Stimulated activated CD4-positive, alpha-beta T cell treated with anti-CD3 and anti-CD28 coated beads, Interleukin-4, amount 100 ng/mL, for 48 hours (primary cell): Measurements from ENCODE around the gene RPL37.
"Not testable (repeated sequence)": the region's sequence is repeated elsewhere in the genome, so short reads cannot be mapped to it uniquely, and the experiment has no call there.

Experiments used
- DNase-seq, 2 donors: peaks; one replicate each; pipeline ENCODE4 v3.0.0-alpha.2; 2020; ENCODE audit warnings: low read depth in 2 of 2

The RPL37 gene

GRCh38 chr5:40797273-40798011 is 37.6 kb downstream of the RPL37 start:
- DNase-seq = peak; percentile 59 to 71

DNA sequence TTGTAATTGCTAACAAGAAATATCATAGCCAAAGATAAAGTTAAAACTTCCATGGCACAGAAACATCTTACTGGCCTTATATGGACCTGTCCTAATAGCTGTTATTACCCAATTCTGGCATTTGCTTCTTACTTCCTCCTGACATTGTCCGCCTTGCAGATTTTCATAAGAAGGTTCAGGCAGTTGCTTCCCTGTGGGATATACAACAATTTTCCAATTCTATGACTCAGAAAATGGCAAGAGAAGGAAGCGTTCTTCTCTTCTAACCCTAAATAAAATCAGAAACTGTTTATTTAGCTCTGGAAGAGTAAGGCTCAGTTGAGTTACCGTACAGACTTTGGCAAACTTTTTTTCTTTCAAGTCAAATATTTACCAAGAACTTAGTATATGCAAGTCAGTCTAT is 38.5 kb downstream of the RPL37 start:
- no peak for DNase-seq

DNA sequence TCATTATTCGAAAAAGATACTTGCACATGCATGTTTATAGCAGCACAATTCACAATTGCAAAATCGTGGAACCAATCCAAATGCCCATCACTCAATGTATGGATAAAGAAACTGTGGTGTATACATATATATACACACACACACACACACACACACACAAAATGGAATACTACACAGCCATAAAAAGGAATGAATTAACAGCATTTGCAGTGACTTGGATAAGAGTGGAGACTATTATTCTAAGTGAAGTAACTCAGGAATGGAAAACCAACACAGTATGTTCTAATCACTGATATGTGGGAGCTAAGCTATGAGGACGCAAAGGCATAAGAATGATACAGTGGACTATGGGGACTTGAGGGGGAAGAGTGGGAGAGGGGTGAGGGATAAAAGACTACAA is 40.1 kb downstream of the RPL37 start:
- DNase-seq = not testable (repeated sequence)

DNA sequence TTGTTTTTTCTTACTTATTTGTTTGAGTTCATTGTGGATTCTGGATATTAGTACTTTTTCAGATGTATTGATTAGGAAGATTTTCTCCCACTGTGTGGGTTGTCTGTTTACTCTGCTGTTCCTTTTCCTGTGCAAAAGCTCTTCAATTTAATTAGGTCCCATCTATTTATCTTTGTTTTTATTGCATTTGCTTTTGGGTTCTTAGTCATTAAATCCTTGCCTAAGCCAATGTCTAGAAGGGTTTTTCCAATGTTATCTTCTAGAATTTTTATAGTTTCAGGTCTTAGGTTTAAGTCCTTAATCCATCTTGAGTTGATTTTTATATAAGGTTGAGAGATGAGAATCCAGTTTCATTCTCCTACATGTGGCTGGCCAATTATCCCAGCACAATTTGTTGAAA is 40.7 kb downstream of the RPL37 start:
- DNase-seq = not testable (repeated sequence)

- not testable (repeated sequence) for DNase-seq
These were observed 42.3 kb downstream of the RPL37 start for GRCh38 chr5:40792691-40793090.

- DNase-seq = no peak
These were observed 43.3 kb downstream of the RPL37 start for GRCh38 chr5:40791715-40792139.

DNA sequence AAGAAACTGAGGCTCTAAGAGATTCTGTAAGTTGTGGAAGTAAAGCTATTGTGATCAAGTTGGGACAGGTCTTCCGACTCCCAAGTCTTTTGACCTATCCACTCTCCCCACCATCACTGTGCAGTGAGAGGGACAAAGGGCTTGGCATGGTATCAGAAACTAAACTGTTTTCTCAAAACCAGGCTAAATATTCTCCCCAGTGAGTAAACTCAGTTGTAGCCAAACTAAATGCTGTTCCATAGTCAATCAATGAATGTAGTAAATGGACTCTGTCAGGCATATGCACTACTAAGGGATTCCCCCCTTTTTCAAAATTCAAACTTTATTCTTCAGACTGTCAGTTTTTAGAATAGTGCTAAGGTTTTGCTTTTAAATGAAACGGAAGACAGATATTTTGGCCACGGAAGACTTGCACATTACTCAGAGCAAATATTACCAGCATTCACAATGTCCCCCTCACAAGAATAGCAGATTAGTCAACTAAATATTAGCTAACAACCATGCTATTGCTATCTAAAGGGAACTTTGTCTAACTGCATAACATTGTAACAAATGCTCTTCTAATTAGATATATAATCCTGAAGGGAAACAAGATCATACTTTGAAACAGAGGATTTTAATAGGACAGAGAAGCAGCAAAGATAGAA is 44.0 kb downstream of the RPL37 start:
- no peak for DNase-seq

DNA sequence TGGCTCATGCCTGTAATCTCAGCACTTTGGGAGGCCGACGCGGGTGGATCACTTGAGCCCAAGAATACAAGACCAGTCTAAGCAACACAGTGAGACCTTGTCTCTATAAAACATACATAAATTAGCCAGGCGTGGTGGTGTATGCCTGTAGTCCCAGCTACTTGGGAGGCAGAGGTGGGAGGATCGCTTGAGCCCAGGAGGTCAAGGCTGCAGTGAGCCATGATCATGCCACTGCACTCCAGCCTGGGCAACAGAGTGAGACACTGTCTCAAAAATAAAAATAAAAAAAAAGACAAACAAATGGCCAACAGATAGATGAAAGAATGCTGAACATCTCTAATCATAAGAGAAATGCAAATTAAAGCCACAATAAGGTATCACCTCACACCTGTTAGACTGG is 46.1 kb downstream of the RPL37 start:
- DNase-seq = not testable (repeated sequence)

- DNase-seq = no peak
These were observed 47.0 kb downstream of the RPL37 start for GRCh38 chr5:40787986-40788385.

GRCh38 chr5:40786664-40787063 is 48.4 kb downstream of the RPL37 start:
- not testable (repeated sequence) for DNase-seq

DNA sequence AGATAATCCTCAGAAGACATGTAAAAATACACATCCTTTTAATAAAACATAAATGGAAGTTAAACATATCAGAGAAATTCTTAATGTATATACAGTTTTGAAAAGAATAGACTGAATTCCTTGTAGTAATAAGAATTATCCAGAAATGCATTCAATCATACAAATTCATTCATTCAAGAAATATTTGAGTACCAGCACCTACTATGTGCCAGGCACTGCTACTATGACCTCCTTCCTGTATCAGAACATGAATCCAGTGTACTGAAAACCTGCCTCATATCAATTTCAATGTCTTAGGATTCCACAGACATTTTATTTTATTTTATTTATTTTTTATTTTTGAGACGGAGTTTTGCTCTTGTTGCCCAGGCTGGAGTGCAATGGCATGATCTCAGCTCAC is 50.1 kb downstream of the RPL37 start:
- no peak for DNase-seq

DNA sequence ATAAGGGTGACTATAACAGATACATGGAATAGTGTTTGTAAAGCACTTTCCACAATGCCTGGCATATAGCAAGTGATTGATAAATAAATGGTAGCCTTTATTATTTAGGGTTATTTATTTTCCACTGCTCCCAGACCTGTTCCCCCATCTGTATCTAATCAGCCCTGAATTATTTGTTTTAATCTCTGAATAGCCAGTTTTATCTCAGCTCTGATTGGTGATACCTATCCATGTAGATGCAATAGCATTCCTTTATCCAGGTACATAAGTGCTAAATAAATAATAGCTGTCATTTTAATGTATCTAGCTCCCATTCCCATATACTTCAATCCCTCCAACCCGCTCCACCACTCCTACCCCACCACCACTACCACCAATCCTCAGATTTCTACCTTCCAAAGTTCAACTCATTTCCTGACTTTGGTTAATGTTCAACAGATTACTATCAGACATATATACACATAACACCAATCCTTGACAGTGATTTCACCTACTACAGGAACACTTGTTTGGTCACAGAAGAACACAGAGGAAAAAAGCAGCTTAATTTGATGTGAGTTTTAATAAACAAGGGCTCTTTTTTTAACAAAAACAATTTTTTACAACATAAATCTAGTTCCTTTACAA is 50.9 kb downstream of the RPL37 start:
- DNase-seq = no peak

- no peak for DNase-seq
These were observed 53.1 kb downstream of the RPL37 start for GRCh38 chr5:40781843-40782409.

GRCh38 chr5:40780858-40781257 is 54.2 kb downstream of the RPL37 start:
- DNase-seq = no peak

DNA sequence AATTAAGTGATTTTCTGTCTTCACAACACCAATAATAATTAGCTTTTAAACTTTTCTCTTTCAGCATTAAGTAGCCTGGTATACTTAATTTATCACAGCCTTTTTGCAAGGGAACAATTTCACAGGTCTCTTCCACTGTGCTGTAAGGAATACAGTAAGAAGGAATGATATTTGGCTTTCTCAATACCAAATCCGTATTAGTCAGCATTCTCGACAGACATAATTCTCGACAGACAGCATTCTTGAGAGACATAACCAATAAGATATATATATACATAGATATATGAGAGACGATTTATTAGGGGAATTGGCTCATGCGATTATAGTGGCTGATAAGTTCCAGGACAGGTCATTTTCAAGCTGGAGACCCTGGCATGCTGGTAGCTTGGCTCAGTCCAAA is 54.8 kb downstream of the RPL37 start:
- no peak for DNase-seq

DNA sequence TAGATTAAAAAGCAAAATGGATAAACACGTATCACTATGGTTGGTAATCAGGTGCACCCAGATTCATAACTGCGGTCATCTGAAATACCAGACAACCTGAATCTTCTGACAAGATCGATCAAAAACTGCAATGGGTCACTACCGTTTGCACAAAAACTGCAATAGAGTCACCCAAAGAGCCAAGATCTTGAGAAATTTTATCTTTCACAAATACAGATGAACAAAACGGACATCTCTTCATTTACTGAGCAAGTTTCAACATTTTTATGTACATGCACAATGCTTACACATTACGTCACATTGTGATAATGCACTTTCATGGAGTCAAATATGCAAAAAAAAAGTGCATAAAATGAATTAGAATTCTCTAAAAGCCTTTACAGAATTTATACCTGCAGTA is 55.5 kb downstream of the RPL37 start:
- DNase-seq = no peak

DNA sequence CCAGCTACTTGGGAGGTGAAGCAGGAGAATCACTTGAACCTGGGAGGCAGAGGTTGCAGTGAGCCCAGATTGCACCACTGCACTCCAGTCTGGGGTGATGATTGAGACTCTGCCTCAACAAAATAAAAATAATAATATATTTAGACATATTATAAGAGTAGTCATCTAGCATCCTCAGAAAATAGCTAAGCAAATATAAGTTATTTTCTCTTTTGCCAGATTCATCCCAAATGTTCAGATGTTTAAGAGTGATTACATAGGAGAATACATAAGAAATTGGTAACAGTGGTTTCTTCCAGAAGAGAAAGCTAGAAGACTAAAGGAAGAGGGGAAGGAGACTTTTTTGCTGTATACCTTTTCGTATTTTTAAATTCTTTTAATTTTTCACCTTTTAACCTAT is 56.9 kb downstream of the RPL37 start:
- DNase-seq = no peak

DNA sequence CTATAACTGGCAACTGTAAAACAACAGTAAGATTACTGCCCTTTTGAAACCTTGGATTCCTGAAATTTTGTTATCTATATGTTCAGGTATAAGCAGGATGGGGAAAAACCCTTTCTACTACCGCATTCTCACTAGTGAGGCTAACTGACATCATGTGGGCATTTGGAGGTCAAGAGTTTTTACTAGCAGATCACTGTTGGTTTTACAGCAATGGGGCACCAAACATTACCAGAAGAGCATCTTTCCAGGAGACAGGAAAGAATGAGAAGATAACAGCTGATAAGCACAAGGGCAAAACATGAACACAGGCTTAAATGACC is 58.4 kb downstream of the RPL37 start:
- no peak for DNase-seq

GRCh38 chr5:40775846-40776657 is 59.0 kb downstream of the RPL37 start:
- DNase-seq = no peak
